SHP77 (cell line): ENCODE measurements around the gene ANOS1.
"Not testable (repeated sequence)": the region's sequence is repeated elsewhere in the genome, so short reads cannot be mapped to it uniquely, and the experiment has no call there.

Experiments
- DNase-seq, 2 experiments: peaks; one replicate each; lab custom pipeline; 2025; lab: John Stamatoyannopoulos, UW

The ANOS1 gene

GRCh38 chrX:8629871-8630270 lies 102.1 kb downstream of the ANOS1 start:
- no peak for DNase-seq

- no peak for DNase-seq
These were observed 104.1 kb downstream of the ANOS1 start for GRCh38 chrX:8627796-8628195.

- DNase-seq, result no peak
These were observed 124.6 kb downstream of the ANOS1 start for GRCh38 chrX:8607326-8607725.

- no peak for DNase-seq
These were observed 127.8 kb downstream of the ANOS1 start for GRCh38 chrX:8604131-8604530.

GRCh38 chrX:8591501-8591900 lies 140.4 kb downstream of the ANOS1 start:
- DNase-seq, result no peak

GRCh38 chrX:8586953-8587352 lies 145.0 kb downstream of the ANOS1 start:
- no peak for DNase-seq

- DNase-seq, result no peak
These were observed 152.3 kb downstream of the ANOS1 start for GRCh38 chrX:8579602-8580001.

- DNase-seq, result no peak
These were observed 155.1 kb downstream of the ANOS1 start for GRCh38 chrX:8576821-8577220.

- no peak for DNase-seq
These were observed 166.2 kb downstream of the ANOS1 start for GRCh38 chrX:8565729-8566128.

- DNase-seq, result no peak
These were observed 183.5 kb downstream of the ANOS1 start for GRCh38 chrX:8548446-8548845.

GRCh38 chrX:8546715-8547114 lies 185.2 kb downstream of the ANOS1 start:
- no peak for DNase-seq

GRCh38 chrX:8520791-8521190 lies 211.1 kb downstream of the ANOS1 start:
- no peak for DNase-seq

- DNase-seq, result no peak
These were observed 211.8 kb downstream of the ANOS1 start for GRCh38 chrX:8520178-8520577.

GRCh38 chrX:8504451-8504850 lies 227.5 kb downstream of the ANOS1 start:
- DNase-seq, result no peak

- not testable (repeated sequence) for DNase-seq
These were observed 229.8 kb downstream of the ANOS1 start for GRCh38 chrX:8502101-8502500.

- DNase-seq, result no peak
These were observed 231.7 kb downstream of the ANOS1 start for GRCh38 chrX:8500203-8500602.

- DNase-seq, result not testable (repeated sequence)
These were observed 236.9 kb downstream of the ANOS1 start for GRCh38 chrX:8495036-8495435.

- no peak for DNase-seq
These were observed 247.5 kb downstream of the ANOS1 start for GRCh38 chrX:8484360-8484949.
